Measurements from ENCODE around the gene MT1HL1. TPM values are rescaled to one million over a fixed set of nuclear protein-coding genes. Genes with fewer than 3 reads are reported as not detected.
"Not testable (repeated sequence)": the region's sequence is repeated elsewhere in the genome, so short reads cannot be mapped to it uniquely, and the experiment has no call there.

The MT1HL1 gene
- total RNA-seq, 2 donors from 2014 or later = not detected

DNA sequence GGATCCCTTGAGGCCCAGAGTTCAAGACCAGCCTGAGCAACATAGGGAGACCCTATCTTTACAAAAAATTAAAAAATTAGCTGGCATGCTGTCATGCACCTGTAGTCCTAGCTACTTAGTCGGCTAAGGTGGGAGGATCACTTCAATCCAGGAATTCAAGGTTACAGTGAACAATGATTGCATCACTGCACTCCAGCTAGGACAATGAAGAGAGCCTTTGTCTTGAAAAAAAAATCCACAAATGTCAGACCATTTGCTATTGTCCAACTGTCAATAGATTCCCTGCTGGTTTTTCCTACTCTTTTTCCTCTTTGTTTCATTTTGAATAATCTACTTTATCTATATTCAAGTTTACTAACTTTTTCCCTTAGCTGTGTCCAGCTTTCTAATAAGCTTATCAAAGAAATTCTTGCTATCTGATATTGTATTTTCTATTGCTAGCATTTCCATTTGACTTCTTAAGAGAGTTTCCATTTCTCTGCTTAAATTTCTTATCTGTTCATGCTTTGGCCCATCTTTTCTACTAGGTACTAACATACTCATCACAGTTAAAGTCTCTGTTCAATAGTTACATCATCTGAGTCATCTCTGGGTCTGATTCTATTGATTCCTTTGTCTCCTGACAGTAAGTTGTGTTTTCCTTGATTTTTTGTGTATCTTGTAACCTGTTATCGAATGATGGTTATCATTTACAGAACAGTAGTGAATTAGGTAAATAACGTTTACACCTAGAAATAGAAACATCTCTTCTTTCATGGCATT, 14.8 kb downstream of the MT1HL1 start:
- no peak for DNase-seq
- ATAC-seq = no peak
- intact Hi-C loops (cut with DNase I, micrococcal nuclease) = no loop called here

DNA sequence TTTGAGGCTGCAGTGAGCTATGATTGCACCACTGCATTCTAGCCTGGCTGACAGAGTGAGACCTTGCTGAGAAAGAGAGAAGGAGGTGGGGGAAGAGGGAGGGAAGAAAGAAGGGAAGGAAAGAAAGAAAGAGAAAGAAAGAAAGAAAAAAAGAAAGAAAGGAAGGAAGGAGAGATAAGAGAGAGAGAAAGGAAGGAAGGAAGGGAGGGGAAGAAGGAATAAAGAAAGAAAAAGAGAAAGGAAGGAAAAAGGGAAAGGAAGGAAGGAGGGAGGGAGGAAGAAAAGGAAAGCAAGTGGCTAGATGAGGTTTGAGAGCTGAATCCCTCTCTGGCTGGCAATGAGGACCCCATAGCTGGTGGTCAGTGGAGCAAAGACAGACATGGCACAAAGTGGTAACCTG, 20.4 kb downstream of the MT1HL1 start:
- intact Hi-C loops (cut with DNase I, micrococcal nuclease) = no loop called here
- no peak for DNase-seq
- ATAC-seq = no peak

DNA sequence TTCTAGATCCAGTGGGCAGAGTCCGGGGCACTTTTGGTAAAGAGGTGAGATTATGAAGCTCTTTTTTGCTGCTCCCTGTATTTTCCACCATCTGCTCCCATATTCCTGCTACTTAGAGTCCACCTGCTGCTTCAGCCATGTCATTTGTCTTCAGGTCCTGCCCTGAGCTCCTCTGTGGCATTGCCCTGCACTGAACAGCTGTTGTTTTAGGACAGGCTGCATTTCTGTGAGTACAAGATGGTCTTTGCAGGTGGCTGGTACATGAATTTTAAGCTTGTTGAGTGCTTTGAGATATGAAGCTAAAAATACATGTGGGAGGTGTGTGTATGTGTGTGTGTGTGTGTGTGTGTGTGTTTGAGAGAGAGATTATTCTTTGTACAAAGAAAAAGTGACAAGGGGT, 21.9 kb downstream of the MT1HL1 start:
- ATAC-seq (no peak), DNase-seq (no peak)
- intact Hi-C loops (cut with DNase I, micrococcal nuclease) = no loop called here

DNA sequence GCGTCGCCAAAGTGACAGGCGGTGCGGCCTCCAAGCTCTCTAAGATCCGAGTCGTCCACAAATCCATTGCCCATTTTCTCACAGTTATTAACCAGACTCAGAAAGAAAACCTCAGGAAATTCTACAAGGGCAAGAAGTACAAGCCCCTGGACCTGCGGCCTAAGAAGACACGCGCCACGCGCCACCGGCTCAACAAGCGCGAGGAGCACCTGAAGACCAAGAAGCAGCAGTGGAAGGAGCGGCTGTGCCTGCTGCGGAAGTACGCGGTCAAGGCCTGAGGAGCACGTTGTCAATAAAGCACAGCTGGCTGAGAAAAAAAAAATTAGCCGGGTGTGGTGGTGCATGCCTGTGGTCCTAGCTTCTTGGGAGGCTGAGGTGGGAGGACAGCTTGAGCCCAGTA, 22.8 kb downstream of the MT1HL1 start:
- intact Hi-C loops (cut with DNase I, micrococcal nuclease); ATAC-seq; DNase-seq: not testable (repeated sequence)

DNA sequence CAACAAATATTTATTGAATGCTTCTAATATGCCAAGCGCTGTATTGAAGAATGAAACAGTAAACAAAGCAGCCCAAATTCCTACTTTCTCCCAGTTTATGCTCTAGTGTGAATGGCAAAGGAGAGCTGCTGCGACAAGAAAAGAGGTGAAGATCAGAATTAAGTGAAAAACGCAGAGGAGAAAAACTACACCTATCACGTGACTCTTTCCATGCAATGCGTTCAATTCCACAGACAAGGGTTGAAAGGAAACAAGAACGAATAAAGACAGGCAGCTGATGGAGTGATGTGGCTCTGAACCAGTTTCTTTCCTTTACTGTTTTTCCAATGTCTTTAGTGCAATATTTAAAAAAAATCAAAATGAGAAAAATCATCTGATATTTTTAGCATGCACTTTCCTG, 23.6 kb downstream of the MT1HL1 start:
- ATAC-seq (no peak), DNase-seq (no peak)
- intact Hi-C loops (cut with DNase I, micrococcal nuclease) = no loop called here

DNA sequence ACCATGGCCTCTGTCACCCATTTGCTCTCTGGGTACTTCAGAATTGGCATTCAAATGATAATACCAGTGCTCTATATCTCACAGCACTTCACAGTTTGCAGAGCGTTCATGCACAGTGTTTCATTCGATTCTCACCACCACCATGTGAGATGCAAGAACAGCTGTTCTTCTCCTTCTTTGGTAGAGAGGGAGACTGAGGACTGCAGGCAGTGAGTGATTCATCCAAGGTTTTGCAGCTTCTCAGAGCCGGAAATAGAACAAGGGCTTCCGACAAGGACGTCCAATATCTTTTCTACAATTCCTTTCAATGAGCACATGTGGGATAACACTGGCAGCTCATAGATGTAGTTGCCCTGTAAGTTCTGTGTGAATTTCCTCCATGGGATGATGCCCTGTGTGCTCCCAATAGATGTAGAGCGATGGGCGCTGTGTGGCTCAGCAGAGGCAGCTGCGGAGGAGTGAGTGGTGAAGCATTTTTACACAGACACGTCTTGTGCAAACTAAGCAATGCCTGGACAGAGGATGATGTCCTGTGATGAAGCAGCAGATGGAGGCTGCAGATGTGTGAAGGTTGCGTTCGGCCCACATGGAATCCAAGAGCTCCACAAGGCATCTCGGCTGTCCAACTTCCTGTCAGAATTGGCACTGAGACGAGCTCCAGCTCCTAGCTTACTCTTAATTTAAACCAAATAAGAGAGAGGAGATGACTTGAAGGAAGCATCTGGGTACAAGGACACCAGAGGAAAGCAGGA, 24.9 kb downstream of the MT1HL1 start:
- DNase-seq (no peak), ATAC-seq (no peak)
- intact Hi-C loops (cut with DNase I, micrococcal nuclease) = no loop called here

DNA sequence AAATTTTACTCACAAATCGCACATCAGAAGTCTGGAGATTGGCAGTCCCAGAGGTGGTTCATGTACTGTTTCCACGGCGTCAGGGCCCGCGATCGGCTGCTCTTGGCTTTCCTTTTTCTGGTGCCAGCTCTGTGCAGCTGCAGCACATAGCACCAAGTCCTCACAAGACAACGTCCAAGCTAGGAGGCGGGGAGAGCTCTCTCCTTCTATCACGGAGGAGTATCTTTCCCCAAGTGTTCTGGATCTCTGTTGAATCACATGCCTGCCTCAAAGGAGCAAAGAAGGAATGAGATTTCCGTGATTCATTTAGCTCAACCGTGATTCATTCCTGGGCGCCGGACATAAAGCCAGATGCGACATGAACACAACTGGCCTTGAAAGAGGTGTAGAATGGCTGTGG, 25.5 kb downstream of the MT1HL1 start:
- intact Hi-C loops (cut with DNase I, micrococcal nuclease) = no loop called here
- DNase-seq (no peak), ATAC-seq (no peak)

DNA sequence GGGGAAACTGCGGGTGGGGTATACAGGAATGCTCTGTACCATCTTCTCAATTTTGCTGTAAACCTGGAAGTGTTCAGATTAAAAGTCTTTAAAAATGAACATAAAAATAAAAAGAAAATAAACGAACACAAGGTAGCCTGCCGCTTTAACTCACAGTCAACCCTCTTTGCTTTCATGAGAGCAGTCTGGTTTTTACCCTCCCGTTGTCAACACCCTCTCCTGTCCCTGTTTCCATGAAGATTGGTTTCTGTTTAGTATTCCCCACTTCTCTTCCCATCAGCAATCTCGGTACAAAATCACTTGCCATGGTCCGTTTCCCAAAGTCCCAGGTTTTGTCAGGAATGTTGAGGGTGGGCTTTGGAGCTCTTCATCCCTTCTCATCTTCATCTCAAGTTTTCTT, 28.8 kb downstream of the MT1HL1 start:
- DNase-seq (no peak), ATAC-seq (no peak)
- intact Hi-C loops (cut with DNase I, micrococcal nuclease) = no loop called here

DNA sequence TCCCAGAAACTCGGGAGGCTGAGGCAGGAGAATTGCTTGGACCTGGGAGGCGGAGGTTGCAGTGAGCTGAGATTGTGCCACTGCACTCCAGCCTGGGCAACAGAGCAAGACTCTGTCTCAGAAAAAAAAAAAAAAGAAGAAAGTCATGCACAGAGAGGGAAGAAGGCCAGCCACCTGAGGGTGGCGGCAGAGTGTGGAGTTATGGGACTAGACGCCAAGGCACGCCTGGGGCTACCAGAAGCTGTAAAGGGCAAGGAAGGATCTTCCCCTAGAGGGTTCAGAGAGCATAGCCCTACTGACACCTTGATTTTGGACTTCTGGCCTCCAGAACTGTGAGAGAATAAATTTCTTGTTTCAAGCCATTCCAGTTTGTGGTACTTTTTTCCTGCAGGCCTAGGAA, 30.2 kb downstream of the MT1HL1 start:
- DNase-seq; intact Hi-C loops (cut with DNase I, micrococcal nuclease); ATAC-seq: not testable (repeated sequence)

DNA sequence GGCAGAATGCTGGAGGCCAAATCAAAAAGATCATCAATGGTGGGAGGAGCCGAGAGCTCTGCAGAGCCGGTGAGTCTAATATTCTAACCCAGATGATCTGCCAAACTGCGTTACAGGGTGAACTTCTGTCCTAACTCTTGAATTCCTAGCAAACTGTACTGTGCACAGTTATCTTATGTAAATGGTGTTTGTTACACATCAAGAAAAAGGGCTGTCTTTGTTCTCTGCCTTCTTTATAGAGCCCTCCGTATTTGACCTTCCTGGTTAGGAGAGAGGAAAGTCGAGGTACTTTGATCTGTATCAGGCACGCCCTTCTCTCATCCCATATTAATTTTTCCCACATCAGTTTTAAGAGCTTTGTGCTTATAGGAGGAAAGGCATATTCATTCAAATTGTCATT, 37.6 kb downstream of the MT1HL1 start:
- DNase-seq = no peak
- intact Hi-C loops (cut with DNase I, micrococcal nuclease) = no loop called here
- no peak for ATAC-seq

DNA sequence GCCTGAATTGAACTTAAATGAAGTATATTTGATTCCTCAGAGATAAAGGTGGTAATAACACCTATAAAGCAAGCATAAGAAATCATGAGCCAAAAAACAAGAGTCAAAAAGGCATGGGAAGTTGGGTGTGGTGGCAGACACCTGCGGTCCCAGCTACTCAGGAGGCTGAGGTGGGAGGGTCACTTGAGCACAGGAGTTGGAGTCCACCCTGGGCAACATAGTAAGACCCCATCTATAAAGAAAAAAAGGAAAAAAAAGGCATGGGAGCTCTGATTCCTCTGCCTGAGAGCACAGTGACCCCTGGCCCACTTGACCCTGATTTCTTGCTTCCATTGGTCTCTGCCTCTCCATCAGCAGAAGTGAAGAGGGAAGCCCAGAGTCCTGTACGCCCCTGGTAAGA, 40.3 kb downstream of the MT1HL1 start:
- DNase-seq = no peak
- intact Hi-C loops (cut with DNase I, micrococcal nuclease) = no loop called here
- ATAC-seq = no peak

DNA sequence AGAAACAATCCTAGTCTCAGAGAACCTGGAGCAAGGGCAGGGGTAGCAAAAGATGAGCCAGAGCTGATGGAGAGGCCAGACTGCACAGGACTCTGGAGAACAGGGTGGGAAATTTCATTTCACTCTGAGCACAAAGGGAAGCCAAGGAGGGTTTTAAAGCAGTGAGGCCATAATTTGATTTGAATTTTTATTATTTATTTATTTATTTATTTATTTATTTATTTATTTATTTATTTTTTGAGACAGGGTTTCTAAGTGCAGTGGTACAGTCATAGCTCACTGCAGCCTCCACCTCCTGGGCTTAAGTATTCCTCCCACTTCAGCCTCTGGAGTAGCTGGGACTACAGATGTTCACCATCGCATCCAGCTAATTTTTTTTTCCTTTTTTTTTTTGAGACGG, 45.1 kb downstream of the MT1HL1 start:
- DNase-seq (no peak), ATAC-seq (no peak)
- intact Hi-C loops (cut with DNase I, micrococcal nuclease) = no loop called here

DNA sequence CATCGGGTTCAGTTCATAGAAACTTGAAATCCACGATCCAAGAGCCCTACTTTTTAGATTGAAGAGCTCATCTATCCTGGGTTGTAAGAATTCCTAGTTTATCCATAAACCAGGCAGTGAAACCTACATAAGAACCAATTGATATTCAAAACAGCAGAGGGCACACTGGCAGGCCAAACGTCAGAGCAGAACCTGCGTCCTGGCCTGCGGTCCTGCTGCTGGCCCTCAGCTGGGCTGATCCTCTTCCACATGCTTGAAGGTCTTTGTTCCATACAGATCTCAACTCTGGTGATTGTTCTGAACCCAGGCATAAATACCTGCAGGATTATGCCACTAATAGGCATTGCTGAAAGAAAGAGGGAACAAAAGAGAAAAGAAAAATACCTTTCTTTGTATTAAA, 47.0 kb downstream of the MT1HL1 start:
- DNase-seq = no peak
- intact Hi-C loops (cut with DNase I, micrococcal nuclease) = no loop called here
- ATAC-seq = no peak

Other genes starting within 250 kb of the MT1HL1 start
- 10 to 100 TPM; 17.2 to 23.8 TPM for gene MTR, start 209.1 kb downstream of the MT1HL1 start, total RNA-seq
- under 1 TPM; 0.18 to 0.45 TPM for gene RYR2, start 37.7 kb upstream of the MT1HL1 start, total RNA-seq

All from left colon (tissue), 2 donors.